GM12865 (cell line): ENCODE results near the gene ZFYVE28.

Experiments used
- DNase-seq: peaks from one replicate; pipeline ENCODE4 v3.0.0; 2010; ENCODE audit warnings: low read depth
- H3K4me3 ChIP-seq: 2 replicates; pipeline ENCODE4 v1.5.1; 2011; ENCODE audit warnings: mild to moderate bottlenecking, low read depth, low read length, control low read depth
- TF ChIP-seq, protein P1 (sequence below): IDR thresholded peaks from 2 replicates; pipeline ENCODE4 v1.5.1; 2011; ENCODE audit warnings: low read length, control low read depth, low read depth, inconsistent platforms; ENCODE audit not compliant: insufficient read depth; ENCODE audit errors: missing control alignments

ZFYVE28 gene

GRCh38 chr4:2363951-2364653 is 54.3 kb downstream of the ZFYVE28 start:
- no peak overlapping the region for H3K4me3 ChIP-seq
- TF ChIP-seq, protein P1, sequence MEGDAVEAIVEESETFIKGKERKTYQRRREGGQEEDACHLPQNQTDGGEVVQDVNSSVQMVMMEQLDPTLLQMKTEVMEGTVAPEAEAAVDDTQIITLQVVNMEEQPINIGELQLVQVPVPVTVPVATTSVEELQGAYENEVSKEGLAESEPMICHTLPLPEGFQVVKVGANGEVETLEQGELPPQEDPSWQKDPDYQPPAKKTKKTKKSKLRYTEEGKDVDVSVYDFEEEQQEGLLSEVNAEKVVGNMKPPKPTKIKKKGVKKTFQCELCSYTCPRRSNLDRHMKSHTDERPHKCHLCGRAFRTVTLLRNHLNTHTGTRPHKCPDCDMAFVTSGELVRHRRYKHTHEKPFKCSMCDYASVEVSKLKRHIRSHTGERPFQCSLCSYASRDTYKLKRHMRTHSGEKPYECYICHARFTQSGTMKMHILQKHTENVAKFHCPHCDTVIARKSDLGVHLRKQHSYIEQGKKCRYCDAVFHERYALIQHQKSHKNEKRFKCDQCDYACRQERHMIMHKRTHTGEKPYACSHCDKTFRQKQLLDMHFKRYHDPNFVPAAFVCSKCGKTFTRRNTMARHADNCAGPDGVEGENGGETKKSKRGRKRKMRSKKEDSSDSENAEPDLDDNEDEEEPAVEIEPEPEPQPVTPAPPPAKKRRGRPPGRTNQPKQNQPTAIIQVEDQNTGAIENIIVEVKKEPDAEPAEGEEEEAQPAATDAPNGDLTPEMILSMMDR, result no peak
- DNase-seq, result no peak

DNA sequence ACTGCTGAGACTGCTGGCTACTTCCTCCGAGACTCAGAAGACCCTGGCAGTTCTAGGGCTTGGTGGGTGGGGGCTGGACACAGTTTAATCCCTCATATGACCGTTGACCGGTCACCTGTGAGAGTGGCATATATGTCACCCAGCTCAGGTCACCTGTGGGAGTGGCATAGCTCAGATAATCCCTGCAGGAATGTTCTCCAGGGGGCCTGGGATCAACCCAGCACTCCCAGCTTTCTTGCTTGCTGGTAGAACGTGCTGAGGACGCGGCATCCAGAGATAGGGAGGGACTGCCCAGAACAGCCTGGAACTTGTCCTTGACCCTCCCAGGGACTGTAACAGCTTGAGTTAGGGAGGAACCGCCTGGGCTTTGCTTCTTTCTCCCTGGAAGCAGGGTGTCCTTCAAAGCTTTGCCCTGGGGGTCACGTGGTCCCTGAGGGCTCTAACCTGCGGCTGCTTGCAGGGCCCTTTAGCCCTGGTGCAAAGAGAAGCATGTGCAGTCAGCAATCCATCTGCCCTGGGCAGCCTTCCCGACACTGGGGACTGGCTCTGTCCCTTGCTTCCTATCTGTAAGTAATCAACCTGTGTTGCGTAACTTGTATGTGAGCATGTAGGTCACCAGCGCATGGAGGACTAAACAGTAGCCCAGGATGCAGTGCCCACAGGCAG is 55.3 kb downstream of the ZFYVE28 start:
- TF ChIP-seq, protein P1, result no peak
- no peak overlapping the region for H3K4me3 ChIP-seq
- DNase-seq, result no peak

- no peak overlapping the region for H3K4me3 ChIP-seq
- TF ChIP-seq, protein P1, result no peak
- no peak for DNase-seq
Observed at GRCh38 chr4:2362266-2363055, 56.0 kb downstream of the ZFYVE28 start.

DNA sequence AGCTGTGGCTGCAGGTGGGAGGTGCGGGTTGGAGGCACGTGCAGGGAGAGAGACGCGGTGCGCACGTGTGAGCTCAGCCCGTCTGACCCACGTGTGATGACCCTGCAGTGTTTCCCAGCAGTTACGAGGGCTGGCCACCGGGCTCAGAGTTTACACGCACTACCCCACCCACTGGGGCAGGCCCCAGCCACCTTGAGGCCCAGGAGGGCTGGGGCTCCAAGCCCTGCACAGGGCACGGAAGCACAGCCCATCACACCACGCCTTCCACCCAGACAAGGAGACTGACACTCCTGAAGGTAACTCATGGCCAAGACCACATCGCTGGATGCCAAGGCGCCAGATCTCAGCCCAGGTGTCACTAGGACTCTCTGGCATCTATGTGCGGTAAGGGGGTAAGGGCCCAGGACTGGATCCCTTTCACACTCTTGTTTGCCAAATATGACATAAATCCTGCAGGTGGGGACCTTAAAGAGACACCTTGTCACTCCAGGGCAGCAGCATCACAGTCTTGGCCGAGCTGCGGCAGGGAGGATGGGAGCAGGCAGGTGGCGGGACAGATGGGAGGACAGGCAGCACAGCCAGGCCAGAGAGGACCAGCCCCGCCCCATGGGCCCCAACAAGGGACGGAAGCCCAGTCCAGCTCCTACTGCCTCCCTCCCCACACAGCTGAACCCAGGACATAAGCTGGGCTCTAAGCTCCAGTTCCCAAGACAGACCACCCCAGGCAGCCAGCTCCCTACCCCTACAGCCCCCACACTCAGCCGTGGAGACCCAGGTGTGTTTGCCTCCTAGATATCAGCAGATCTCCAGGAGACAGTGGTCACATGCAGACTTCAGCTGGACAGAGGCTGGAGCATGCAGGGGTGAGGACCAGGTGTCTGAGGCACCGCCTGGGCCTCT is 56.8 kb downstream of the ZFYVE28 start:
- no peak for DNase-seq
- TF ChIP-seq, protein P1, result no peak
- H3K4me3 ChIP-seq, result no peak overlapping the region

DNA sequence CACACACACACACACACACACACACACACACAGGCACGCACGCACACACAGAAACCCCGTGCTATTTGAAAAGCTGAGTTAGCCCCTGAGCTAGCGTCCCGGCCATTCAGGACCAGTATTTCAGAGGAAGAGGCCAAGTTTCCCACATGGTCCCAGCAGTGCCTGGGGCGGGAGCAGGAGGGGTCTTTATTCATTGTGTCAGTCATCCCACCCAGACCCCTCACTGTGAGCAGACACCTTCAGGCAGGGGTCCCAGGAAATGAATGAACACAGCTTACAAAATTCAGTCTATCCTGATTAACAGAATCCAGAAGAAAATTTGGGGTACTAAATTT is 58.1 kb downstream of the ZFYVE28 start:
- TF ChIP-seq, protein P1, result no peak
- no peak overlapping the region for H3K4me3 ChIP-seq
- no peak for DNase-seq

DNA sequence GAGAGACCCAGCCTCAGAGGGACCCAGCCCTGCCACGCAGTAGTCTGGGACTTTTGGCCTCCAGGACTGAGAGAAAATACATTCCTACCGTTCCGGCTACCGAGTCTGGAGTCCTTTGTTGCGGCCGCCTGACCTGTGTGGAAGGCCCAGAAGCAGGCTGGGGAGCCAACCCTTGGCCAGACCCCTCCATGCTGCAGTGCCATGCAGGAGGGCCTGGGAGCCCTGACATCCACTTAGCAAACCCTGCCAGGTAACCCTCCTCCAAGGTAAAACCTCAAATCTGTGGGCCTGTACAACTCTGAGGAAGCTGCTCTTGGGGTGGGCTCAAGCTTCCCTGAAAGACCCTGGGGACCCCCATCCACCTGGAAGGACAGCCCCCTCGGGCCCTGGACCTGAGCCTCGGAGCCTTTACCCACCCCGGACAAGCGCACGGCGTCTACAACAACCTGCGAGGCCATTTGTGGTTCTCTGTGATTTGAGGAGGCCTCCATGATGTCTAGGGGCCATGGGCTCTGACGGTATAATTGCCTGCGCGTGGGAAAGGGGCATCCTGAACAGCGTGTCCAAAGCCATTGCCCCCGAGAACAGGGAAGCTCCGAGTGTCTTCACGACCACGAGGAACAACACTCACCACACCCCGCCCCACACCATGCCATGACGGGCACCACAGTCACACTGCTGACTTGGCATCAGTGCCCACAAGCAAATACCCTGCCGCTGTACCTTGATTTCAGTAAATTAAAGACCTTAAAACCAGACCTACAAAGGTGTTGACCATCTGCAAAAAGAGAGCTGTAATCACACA is 58.7 kb downstream of the ZFYVE28 start:
- no peak for DNase-seq

More for the DNA sequence above, 58.7 kb downstream of the ZFYVE28 start:
- no peak overlapping the region for H3K4me3 ChIP-seq
- TF ChIP-seq, protein P1, result no peak
